GM12873 (cell line): ENCODE results near the gene MUC12.

Experiments
- TF ChIP-seq, protein P1 (sequence below): IDR thresholded peaks from 2 replicates; pipeline ENCODE4 v1.5.1; 2012; ENCODE audit warnings: low read depth, mild to moderate bottlenecking, moderate library complexity, low read length, control low read depth; ENCODE audit not compliant: insufficient read depth; ENCODE audit errors: missing control alignments

Gene MUC12

DNA sequence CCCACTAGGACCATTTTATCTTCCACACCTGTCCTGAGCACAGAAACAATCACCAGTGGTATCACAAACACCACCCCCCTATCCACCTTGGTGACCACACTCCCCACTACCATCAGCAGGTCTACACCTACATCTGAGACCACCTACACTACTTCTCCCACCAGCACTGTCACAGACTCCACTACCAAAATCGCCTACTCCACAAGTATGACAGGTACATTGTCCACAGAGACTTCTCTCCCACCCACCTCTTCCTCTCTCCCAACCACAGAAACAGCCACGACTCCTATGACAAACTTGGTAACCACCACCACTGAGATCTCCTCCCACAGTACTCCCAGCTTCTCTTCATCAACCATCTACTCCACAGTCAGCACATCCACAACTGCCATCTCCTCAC is 16.7 kb upstream of the MUC12 start:
- TF ChIP-seq, protein P1, sequence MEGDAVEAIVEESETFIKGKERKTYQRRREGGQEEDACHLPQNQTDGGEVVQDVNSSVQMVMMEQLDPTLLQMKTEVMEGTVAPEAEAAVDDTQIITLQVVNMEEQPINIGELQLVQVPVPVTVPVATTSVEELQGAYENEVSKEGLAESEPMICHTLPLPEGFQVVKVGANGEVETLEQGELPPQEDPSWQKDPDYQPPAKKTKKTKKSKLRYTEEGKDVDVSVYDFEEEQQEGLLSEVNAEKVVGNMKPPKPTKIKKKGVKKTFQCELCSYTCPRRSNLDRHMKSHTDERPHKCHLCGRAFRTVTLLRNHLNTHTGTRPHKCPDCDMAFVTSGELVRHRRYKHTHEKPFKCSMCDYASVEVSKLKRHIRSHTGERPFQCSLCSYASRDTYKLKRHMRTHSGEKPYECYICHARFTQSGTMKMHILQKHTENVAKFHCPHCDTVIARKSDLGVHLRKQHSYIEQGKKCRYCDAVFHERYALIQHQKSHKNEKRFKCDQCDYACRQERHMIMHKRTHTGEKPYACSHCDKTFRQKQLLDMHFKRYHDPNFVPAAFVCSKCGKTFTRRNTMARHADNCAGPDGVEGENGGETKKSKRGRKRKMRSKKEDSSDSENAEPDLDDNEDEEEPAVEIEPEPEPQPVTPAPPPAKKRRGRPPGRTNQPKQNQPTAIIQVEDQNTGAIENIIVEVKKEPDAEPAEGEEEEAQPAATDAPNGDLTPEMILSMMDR, result no peak

DNA sequence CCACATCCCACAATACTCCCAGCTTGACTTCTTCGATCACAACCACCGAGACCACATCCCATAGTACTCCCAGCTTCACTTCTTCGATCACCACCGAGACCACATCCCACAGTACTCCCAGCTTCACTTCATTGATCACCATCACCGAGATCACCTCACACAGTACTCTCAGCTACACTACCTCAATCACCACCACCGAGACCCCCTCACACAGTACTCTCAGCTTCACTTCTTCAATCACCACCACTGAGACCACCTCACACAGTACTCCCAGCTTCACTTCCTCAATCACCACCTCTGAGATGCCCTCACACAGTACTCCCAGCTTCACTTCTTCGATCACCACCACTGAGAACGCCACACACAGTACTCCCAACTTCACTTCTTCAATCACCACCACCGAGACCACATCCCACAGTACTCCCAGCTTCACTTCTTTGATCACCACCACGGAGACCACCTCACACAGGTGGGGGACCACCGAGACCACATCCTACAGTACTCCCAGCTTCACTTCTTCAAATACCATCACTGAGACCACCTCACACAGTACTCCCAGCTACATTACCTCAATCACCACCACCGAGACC is 11.4 kb upstream of the MUC12 start:
- TF ChIP-seq, protein P1, result no peak

DNA sequence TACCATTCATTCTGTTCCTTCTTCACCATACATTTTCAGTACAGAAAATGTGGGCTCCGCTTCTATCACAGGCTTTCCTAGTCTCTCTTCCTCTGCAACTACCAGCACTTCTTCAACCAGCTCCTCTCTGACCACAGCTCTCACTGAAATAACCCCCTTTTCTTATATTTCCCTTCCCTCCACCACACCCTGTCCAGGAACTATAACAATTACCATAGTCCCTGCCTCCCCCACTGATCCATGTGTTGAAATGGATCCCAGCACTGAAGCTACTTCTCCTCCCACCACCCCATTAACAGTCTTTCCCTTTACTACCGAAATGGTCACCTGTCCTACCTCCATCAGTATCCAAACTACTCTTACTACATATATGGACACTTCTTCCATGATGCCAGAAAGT is 9.5 kb upstream of the MUC12 start:
- TF ChIP-seq, protein P1, result no peak

DNA sequence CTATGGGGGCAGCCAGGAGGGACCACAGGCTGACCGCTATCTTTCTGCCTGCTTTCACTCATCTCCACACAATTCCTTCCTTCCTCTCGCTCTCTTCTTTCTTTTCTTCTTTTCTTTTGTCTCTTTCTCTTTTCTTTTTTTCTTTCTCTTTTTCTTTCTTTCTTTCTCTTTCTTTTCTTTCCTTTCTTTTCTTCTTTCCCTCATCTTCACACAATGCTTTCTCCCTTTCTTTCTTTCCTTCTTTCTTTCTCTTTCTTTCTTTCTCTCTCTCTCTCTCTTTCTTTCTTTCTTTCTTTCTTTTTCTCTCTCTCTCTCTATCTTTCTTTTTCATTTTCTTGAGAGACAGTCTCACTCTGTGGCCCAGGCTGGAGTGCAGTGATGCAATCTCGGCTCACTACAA is 6.8 kb upstream of the MUC12 start:
- TF ChIP-seq, protein P1, result no peak

DNA sequence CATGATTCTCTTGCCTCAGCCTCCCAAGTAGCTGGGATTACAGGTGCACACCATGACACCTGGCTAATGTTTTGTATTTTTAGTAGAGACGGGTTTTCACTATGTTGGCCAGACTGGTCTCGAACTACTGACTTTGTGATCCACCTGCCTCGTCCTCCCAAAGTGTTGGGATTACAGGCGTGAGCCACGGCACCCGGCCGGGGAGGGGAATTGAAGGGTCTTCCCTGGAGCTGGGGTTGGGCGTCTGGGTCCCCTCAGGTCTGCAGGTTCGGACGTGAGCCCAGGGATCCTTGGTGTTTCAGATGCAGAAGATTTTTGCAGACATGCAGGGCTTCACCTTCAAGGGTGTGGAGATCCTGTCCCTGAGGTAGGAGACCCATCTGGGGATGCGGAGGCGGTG is 6.0 kb upstream of the MUC12 start:
- TF ChIP-seq, protein P1, result no peak

DNA sequence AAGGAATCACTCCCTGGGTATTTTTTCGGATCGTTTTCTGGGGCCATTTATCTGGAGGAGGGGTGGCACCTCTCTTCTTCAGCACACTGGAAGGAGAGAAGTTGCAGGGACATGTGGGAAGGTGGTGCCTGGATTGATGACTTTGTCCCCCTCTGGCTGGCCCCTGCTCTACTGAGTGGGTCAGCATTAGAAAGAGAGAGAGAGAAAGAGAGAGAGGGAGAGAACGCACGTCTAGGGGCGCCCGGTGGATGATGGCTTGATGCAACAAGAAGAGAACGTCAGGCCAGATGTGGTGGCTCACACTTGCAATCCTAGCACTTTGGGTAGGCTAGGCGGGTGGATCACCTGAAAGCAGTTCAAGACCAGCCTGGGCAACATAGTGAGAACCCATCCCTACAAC is 5.5 kb upstream of the MUC12 start:
- TF ChIP-seq, protein P1, result no peak

DNA sequence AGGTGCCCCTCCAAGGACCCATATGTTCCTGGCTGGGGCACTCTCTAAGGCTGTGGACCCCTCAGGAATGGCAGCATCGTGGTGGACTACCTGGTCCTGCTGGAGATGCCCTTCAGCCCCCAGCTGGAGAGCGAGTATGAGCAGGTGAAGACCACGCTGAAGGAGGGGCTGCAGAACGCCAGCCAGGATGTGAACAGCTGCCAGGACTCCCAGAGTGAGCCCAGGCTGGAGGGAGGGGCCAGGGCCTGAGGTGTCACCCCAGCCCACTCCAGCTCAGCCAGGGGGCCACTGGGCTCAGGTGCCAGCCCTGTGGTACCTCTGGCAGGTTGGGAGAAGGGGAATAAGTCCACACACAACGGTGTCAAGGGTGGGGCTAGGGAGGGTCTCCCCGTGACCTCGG is 4.7 kb upstream of the MUC12 start:
- TF ChIP-seq, protein P1, result no peak
